Embryonic facial prominence (tissue), 1 donor: ENCODE data around the gene PROX1.

Experiments
- DNase-seq: peaks from one replicate; pipeline ENCODE4 v3.0.0-alpha.2; 2016; ENCODE audit errors: extremely low spot score

PROX1 gene

GRCh38 chr1:213987927-213988506 is at the start of gene PROX1:
PROX1 (plus strand) TSS chr1:213987973; CDS start chr1:213996536, 8,563 bp downstream.
- DNase-seq, result peak; percentile 92

DNA sequence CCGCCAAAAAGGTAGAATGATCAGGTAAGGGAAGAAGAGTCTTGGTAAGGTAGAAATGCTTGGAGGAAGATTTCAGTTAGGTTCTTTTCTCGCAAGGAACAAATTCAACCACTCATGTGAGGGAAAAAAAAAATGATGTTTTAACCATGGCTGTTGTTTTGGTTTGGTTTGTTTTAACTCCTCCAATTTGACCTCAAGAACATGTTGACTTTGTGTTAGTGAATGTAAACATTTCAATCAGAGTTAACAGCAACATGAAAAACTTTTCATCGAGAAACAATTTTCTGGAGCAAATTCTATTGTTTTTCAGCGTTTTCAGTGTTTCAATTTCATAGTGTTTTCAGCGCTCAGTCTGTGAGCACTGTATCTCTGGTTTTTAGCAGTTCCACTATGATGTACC is 49.0 kb upstream of the PROX1 start:
- DNase-seq, result no peak

- no peak for DNase-seq
Measured at GRCh38 chr1:213939888-213940287, 47.9 kb upstream of the PROX1 start.

- no peak for DNase-seq
Measured at GRCh38 chr1:213940947-213941346, 46.8 kb upstream of the PROX1 start.

DNA sequence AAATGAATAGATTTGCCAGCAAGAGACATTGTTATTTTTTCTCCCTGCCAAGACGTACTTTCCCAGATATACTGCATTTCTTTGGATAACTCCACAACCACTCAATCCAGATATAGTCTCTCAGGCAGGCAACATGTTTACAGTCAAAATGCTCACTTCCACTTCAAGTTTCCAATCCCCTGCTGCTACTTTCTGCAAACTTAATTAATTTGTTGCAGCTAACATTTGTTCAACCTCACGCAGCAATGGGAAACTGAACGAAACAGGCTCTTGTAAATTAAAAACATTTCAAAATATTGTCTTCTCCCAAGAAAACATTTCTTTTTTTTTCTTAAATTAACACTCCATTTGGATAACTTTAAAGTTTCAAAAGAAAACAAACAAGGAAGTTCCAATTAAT is 45.7 kb upstream of the PROX1 start:
- no peak for DNase-seq

GRCh38 chr1:213947200-213947801 is 40.5 kb upstream of the PROX1 start:
- no peak for DNase-seq

GRCh38 chr1:213951876-213952275 is 35.9 kb upstream of the PROX1 start:
- DNase-seq, result no peak

DNA sequence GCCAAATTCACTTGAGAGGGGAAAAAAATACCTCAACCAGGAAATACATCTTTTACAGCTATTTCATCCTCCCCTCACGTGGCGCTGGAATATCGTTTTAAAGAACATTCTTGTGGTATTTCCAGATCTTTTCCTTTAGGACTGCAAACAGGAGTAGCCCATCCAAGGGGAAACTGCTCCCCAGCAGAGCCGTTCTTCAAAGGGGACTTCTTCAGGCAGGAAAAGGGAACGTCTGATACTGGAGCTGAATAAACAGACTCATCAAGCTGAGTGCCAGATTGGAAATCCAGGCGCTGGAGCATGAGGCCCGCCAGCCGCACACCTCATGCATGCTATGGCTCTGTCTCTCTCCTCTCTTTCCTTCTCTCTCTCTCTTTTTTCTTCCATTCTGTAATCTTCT is 34.0 kb upstream of the PROX1 start:
- no peak for DNase-seq

- DNase-seq, result no peak
Measured at GRCh38 chr1:213956295-213956770, 31.4 kb upstream of the PROX1 start.

DNA sequence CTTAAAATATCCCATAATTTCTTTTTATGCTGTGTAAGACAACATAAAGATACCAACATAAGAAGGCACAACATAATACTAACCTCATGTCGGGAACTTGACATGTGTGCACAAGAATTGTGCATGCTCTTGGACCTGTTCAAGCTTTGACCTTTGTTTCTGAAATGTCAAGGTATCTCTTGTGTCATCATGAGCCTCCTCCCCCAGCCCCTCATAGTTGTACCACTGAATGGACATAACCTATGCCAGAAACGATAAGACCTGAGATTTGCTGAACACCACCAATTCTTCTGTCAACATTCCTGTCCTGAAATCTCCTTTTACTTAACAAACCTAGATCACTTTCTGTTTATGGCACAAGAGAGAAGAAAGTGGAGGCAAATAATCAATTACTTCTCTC is 29.4 kb upstream of the PROX1 start:
- DNase-seq, result no peak

GRCh38 chr1:213960963-213961362 is 26.8 kb upstream of the PROX1 start:
- no peak for DNase-seq

- DNase-seq, result no peak
Measured at GRCh38 chr1:213962508-213962907, 25.3 kb upstream of the PROX1 start.

DNA sequence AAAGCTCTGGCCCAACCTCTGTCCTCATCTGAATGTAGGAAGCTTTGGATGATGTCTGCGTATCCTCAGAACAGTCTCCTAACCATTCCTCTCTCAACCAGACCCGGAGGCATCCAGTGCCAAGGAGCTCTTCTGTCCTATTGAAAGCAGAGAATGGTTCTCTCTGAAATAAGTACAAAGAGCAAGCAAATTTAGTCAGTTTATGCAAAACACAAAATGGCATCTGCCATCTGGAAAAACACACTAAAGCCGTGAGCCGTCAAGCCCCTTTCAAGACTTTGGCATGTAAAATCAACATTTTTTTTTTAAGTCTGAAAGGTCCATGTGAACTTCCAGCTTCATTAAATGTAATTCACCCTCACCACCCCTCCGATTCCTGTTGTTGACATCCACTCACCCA is 21.7 kb upstream of the PROX1 start:
- DNase-seq, result no peak

DNA sequence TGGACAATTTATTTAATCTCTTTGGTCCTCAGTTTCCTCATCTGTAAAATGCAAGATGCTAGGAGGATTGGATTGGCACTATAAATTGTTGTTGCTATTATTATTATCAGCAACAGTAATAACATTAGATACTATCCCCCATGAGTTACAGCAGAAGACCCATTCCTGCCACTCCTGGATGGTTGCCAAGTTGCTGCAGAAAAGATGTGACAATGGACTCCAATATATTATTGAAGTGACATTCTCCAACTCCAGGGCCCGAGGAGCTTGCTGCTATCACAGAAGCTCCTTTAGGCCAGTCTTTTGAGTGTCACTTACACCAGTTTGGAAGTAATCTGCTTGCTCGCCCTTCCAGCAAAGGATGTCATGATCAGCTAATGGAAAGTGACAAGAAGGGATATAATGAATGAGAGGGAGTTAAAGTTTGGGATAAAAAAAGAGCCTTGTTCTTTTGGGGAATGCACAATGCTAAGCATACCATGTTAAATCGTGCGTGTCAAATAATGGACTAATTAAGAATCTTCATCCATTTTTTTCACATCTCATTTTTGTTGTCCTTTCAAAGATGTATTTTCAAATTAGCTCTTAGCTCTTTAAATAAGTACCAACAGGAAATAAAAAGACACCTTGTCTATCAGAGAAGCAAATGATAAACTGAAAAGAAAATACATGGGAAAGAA is 19.5 kb upstream of the PROX1 start:
- no peak for DNase-seq

GRCh38 chr1:213969958-213970555 is 17.7 kb upstream of the PROX1 start:
- DNase-seq, result no peak

GRCh38 chr1:213972141-213972540 is 15.6 kb upstream of the PROX1 start:
- DNase-seq, result no peak

GRCh38 chr1:213973129-213973528 is 14.6 kb upstream of the PROX1 start:
- DNase-seq, result no peak

- DNase-seq, result no peak
Measured at GRCh38 chr1:213976665-213977485, 10.9 kb upstream of the PROX1 start.

- no peak for DNase-seq
Measured at GRCh38 chr1:213977486-213977842, 10.3 kb upstream of the PROX1 start.

DNA sequence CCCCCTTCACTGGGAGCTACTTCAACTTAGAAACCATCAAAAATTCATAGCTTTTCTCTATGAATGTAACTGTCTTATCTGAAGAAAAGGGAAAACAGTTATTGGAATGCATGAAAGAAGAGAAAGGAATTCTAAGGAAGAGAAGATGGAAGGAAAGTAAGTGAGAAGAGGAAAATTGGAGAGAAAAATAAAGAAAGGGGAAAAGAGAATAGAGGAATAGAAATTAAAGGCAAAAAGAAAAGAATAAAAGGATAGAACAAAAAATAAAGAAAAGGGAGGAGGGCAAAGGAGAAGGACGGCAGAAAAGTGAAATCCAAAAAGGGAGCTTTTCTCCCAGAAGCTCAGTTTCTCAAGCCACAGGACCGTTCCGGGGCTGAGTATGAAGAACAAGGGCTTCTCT is 9.9 kb upstream of the PROX1 start:
- DNase-seq, result no peak

DNA sequence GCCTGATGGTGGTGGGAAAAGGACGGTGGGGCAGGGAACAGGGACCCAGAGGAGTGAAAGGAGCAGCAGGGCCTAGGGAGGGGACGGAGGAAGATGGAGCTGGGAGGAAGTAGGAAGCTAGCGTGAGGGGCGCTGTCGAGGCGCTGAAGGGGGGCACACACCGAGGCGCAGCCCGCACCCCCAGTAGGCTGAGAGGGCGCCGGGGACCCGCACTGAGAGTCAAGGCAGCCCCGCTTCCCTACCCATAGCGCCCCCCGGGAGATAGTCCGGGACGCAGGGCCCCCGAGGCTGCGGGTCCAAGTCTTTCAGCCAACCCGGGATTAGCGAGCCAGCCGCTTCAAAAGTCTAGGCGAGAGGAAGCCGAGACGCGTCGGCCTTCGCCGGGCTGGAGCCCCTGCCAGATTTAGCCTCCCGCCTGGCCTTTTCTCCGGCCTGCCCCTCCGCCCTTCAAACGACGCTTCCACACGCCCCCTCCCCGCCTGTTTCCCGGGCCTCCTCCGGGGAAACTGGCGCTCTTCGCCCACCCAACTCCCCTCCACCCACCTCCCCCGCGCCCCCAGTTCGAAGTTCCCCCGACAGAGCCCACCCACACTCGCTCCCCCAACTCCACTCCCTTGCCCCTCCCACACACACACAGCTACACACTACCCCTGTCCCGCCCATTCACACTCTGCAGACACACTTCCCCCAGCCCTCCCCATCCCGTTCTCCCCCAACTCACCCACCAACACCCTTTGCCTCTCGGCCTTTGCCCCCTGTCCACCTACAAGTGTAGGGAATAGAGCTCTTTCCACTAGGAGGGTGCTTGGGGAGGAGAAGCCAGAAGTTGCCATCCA is 7.8 kb upstream of the PROX1 start:
- DNase-seq, result no peak
